WTC11 (cell line): ENCODE results near the gene RASAL2.

ENCODE experiments used
- AFF4 ChIP-seq: sonication (generic); formaldehyde crosslinking; IDR thresholded peaks from 2 replicates; pipeline ENCODE4 v1.8.1; 2023; ENCODE audit warnings: mild to moderate bottlenecking, missing genetic modification reagents, borderline replicate concordance
- CTCF ChIP-seq: fragments of 200-600 bp; IDR thresholded peaks from 2 replicates; pipeline ENCODE4 v1.8.0; 2022; ENCODE audit warnings: antibody characterized with exemption
- ELF4 ChIP-seq: sonication (generic); formaldehyde crosslinking; IDR thresholded peaks from 2 replicates; pipeline ENCODE4 v1.8.1; 2022; ENCODE audit warnings: low read depth, mild to moderate bottlenecking, moderate library complexity, missing genetic modification reagents
- FOXK1 ChIP-seq: sonication (generic); formaldehyde crosslinking; IDR thresholded peaks from 2 replicates; pipeline ENCODE4 v1.8.0; 2022; ENCODE audit warnings: mild to moderate bottlenecking, moderate library complexity, missing genetic modification reagents
- KAT7 ChIP-seq: sonication (generic); formaldehyde crosslinking; IDR thresholded peaks from 2 replicates; pipeline ENCODE4 v1.8.1; 2023; ENCODE audit warnings: missing genetic modification reagents, mild to moderate bottlenecking, borderline replicate concordance
- NFE2L1 ChIP-seq: sonication (generic); formaldehyde crosslinking; IDR thresholded peaks from 2 replicates; pipeline ENCODE4 v1.8.1; 2023; ENCODE audit warnings: missing genetic modification reagents
- PRDM15 ChIP-seq: sonication (generic); formaldehyde crosslinking; IDR thresholded peaks from 2 replicates; pipeline ENCODE4 v1.8.0; 2022; ENCODE audit warnings: missing genetic modification reagents
- PREB ChIP-seq: sonication (generic); formaldehyde crosslinking; IDR thresholded peaks from 2 replicates; pipeline ENCODE4 v1.8.1; 2022; ENCODE audit warnings: mild to moderate bottlenecking, missing genetic modification reagents, moderate library complexity, borderline replicate concordance
- USF2 ChIP-seq: sonication (generic); formaldehyde crosslinking; IDR thresholded peaks from 2 replicates; pipeline ENCODE4 v1.8.1; 2023; ENCODE audit warnings: mild to moderate bottlenecking, missing genetic modification reagents, moderate library complexity
- ZNF219 ChIP-seq: sonication (generic); formaldehyde crosslinking; IDR thresholded peaks from 2 replicates; pipeline ENCODE4 v1.8.0; 2023; ENCODE audit warnings: missing genetic modification reagents, mild to moderate bottlenecking, borderline replicate concordance
- ZNF317 ChIP-seq: sonication (generic); formaldehyde crosslinking; IDR thresholded peaks from 2 replicates; pipeline ENCODE4 v1.8.1; 2023; ENCODE audit warnings: low read depth, mild to moderate bottlenecking, moderate library complexity, missing genetic modification reagents, borderline replicate concordance
- ZNF512 ChIP-seq: sonication (generic); formaldehyde crosslinking; IDR thresholded peaks from 2 replicates; pipeline ENCODE4 v1.8.1; 2022; ENCODE audit warnings: missing genetic modification reagents, borderline replicate concordance

- TF ChIP-seq FOXK1 (CRISPR knock-in tag) = no peak
- TF ChIP-seq CTCF = no peak
- TF ChIP-seq NFE2L1 (CRISPR knock-in tag) = no peak
- TF ChIP-seq USF2 = no peak
- no peak for TF ChIP-seq PRDM15 (CRISPR knock-in tag)
- TF ChIP-seq ZNF219 (CRISPR knock-in tag) = no peak
- TF ChIP-seq ZNF317 = no peak
- TF ChIP-seq ELF4 (CRISPR knock-in tag) = no peak
- no peak for TF ChIP-seq ZNF512 (CRISPR knock-in tag)
- TF ChIP-seq KAT7 = no peak
- no peak for TF ChIP-seq PREB
- no peak for TF ChIP-seq AFF4 (CRISPR knock-in tag)
Observed at GRCh38 chr1:178330848-178331497, 237.1 kb downstream of the RASAL2 start.
